HepG2 (cell line): ENCODE results near the gene AKR7A2. TPM values are rescaled to one million over a fixed set of nuclear protein-coding genes. Genes with fewer than 3 reads are reported as not detected.

Experiments
- AHR ChIP-seq: IDR thresholded peaks from 2 replicates; pipeline ENCODE4 v1.6.1; 2018; ENCODE audit warnings: missing genetic modification reagents, missing compliant biosample characterization
- CENPX ChIP-seq: sonication (generic); formaldehyde crosslinking; IDR thresholded peaks from 2 replicates; pipeline ENCODE4 v1.9.0; 2021; ENCODE audit warnings: mild to moderate bottlenecking, missing genetic modification reagents, moderate library complexity
- CREM ChIP-seq, 2 experiments: sonication (generic) in 1 of 2; formaldehyde crosslinking in 1 of 2; IDR thresholded peaks; 2 replicates each; pipeline versions ENCODE4 v1.4.0 to v1.6.1; 2016 to 2020; ENCODE audit warnings: antibody characterized with exemption in 1 of 2, mild to moderate bottlenecking in 1 of 2, missing genetic modification reagents in 1 of 2
- DNMT3B ChIP-seq: conservative IDR thresholded peaks from 2 replicates; pipeline ENCODE4 v1.6.1; 2016; ENCODE audit warnings: missing biosample characterization, control low read depth
- EEA1 ChIP-seq: sonication (generic); formaldehyde crosslinking; IDR thresholded peaks from 2 replicates; pipeline ENCODE4 v1.5.1; 2020; ENCODE audit warnings: mild to moderate bottlenecking, missing genetic modification reagents, borderline replicate concordance
- FOXK2 ChIP-seq: fragments of 450-650 bp; IDR thresholded peaks from 2 replicates; pipeline ENCODE4 v1.6.1; 2016
- HOXA3 ChIP-seq: sonication (generic); formaldehyde crosslinking; IDR thresholded peaks from 2 replicates; pipeline ENCODE4 v1.5.0; 2020; ENCODE audit warnings: missing genetic modification reagents
- HOXD1 ChIP-seq: sonication (generic); formaldehyde crosslinking; IDR thresholded peaks from 2 replicates; pipeline ENCODE4 v1.5.0; 2020; ENCODE audit warnings: missing genetic modification reagents
- KIAA2018 ChIP-seq: sonication (generic); formaldehyde crosslinking; IDR thresholded peaks from 2 replicates; pipeline ENCODE4 v1.5.0; 2020; ENCODE audit warnings: mild to moderate bottlenecking, missing genetic modification reagents, borderline replicate concordance
- NKX3-1 ChIP-seq: sonication (generic); formaldehyde crosslinking; IDR thresholded peaks from 2 replicates; pipeline ENCODE4 v1.5.0; 2020; ENCODE audit warnings: missing genetic modification reagents
- NR2F1 ChIP-seq, 2 experiments: fragments of 450-650 bp in 1 of 2; formaldehyde crosslinking in 1 of 2; IDR thresholded peaks; 2 replicates each; pipeline versions ENCODE4 v1.5.0 to v1.6.1; 2016 to 2020; ENCODE audit warnings: mild to moderate bottlenecking in 1 of 2, missing compliant biosample characterization in 1 of 2, missing genetic modification reagents in 1 of 2, moderate library complexity in 1 of 2
- ONECUT2 ChIP-seq: sonication (generic); formaldehyde crosslinking; IDR thresholded peaks from 2 replicates; pipeline ENCODE4 v1.4.0; 2020; ENCODE audit warnings: missing genetic modification reagents
- RELA ChIP-seq: sonication (generic); formaldehyde crosslinking; IDR thresholded peaks from 2 replicates; pipeline ENCODE4 v1.4.0; 2020; ENCODE audit warnings: missing genetic modification reagents
- RXRA ChIP-seq: sonication (generic); formaldehyde crosslinking; IDR thresholded peaks from 2 replicates; pipeline ENCODE4 v1.5.1; 2020; ENCODE audit warnings: missing genetic modification reagents
- RXRB ChIP-seq: IDR thresholded peaks from 2 replicates; pipeline ENCODE4 v1.6.1; 2016; ENCODE audit warnings: borderline replicate concordance, missing genetic modification reagents, missing compliant biosample characterization
- SNAI1 ChIP-seq: sonication (generic); formaldehyde crosslinking; IDR thresholded peaks from 2 replicates; pipeline ENCODE4 v1.5.0; 2020; ENCODE audit warnings: mild to moderate bottlenecking, missing genetic modification reagents, borderline replicate concordance
- ZFY ChIP-seq: sonication (generic); formaldehyde crosslinking; IDR thresholded peaks from 2 replicates; pipeline ENCODE4 v1.4.0; 2020; ENCODE audit warnings: missing genetic modification reagents
- ZNF10 ChIP-seq: sonication (generic); formaldehyde crosslinking; IDR thresholded peaks from 2 replicates; pipeline ENCODE4 v1.4.0; 2020; ENCODE audit warnings: mild to moderate bottlenecking, low read depth, missing genetic modification reagents, borderline replicate concordance
- ZNF225 ChIP-seq: sonication (generic); formaldehyde crosslinking; IDR thresholded peaks from 2 replicates; pipeline ENCODE4 v1.4.0; 2020; ENCODE audit warnings: mild to moderate bottlenecking, missing genetic modification reagents
- ZNF446 ChIP-seq: sonication (generic); formaldehyde crosslinking; IDR thresholded peaks from 2 replicates; pipeline ENCODE4 v1.5.0; 2020; ENCODE audit warnings: mild to moderate bottlenecking, missing genetic modification reagents
- ZNF816 ChIP-seq: sonication (generic); formaldehyde crosslinking; IDR thresholded peaks from 2 replicates; pipeline ENCODE4 v1.8.0; 2022; ENCODE audit warnings: missing genetic modification reagents, mild to moderate bottlenecking, borderline replicate concordance
- ZSCAN29 ChIP-seq: sonication (generic); formaldehyde crosslinking; conservative IDR thresholded peaks from 2 replicates; pipeline ENCODE4 v1.4.0; 2020; ENCODE audit warnings: mild to moderate bottlenecking, missing genetic modification reagents
- polyA plus RNA-seq, 8 experiments: library from polyadenylated mRNA; depleted of rRNA in 3 of 8; stranded (reverse) in 7 of 8; unstranded in 1 of 8; fragments of >200 nt; fragmentation: Illumina TruSeq in 4 of 8; extraction: Trizol in 4 of 8; gene quantifications; 2 replicates each; pipeline versions ENCODE4 v1.2.1 to v1.2.3, GENCODE V29; 2011 to 2016; ENCODE audit warnings: low read depth in 4 of 8, missing spikeins in 1 of 8, mixed read lengths in 1 of 8; ENCODE audit not compliant: insufficient read depth in 1 of 8
- total RNA-seq, 5 experiments: library from RNA; depleted of rRNA; stranded (reverse); fragments of >200 nt; fragmentation: Illumina TruSeq; extraction: Trizol; gene quantifications; 2 replicates each; pipeline ENCODE4 v1.2.3, GENCODE V29; 2016; ENCODE audit warnings: low read depth in 1 of 5

AKR7A2 gene
- total and polyA plus RNA-seq, 2 of the 13 experiments (the other 11 are each of a cell fraction or from before 2014, with no cell fraction given): 45.2 to 75.6 TPM

GRCh38 chr1:19338323-19338762 lies 26.4 kb upstream of the AKR7A2 start (continued):
- TF ChIP-seq RXRB (CRISPR knock-in tag) (0 out of 2 replicates have a peak, but pooled peaks have one; percentile 9), ZNF10 (CRISPR knock-in tag) (no peak), ONECUT2 (CRISPR knock-in tag) (no peak), ZSCAN29 (CRISPR knock-in tag) (no peak), NR2F1 (CRISPR knock-in tag; IDR thresholded peaks at IDR 0.05) (no peak), EEA1 (CRISPR knock-in tag) (no peak), SNAI1 (CRISPR knock-in tag) (no peak), ZFY (CRISPR knock-in tag) (peak; percentile 43), NKX3-1 (CRISPR knock-in tag) (no peak), RELA (CRISPR knock-in tag) (no peak), ZNF446 (CRISPR knock-in tag) (no peak), ZNF816 (no peak), HOXA3 (CRISPR knock-in tag) (peak; percentile 62; the same call in 1 of the 2 replicates), KIAA2018 (CRISPR knock-in tag) (no peak), ZNF225 (CRISPR knock-in tag) (peak; percentile 84; the same call in 1 of the 2 replicates), DNMT3B (no peak), HOXD1 (CRISPR knock-in tag) (no peak), CENPX (CRISPR knock-in tag) (no peak), CREM (IDR thresholded peaks at IDR 0.05) (no peak), CREM (CRISPR knock-in tag; IDR thresholded peaks at IDR 0.05) (no peak), FOXK2 (no peak), AHR (peak; percentile 60; the same call in 1 of the 2 replicates), RXRA (peak; percentile 63)
